HepG2 (cell line): ENCODE results near the gene SLU7. TPM values are rescaled to one million over a fixed set of nuclear protein-coding genes. Genes with fewer than 3 reads are reported as not detected.

Experiments
- HNF4G ChIP-seq, 2 experiments: sonication (generic) in 1 of 2; formaldehyde crosslinking in 1 of 2; IDR thresholded peaks; 2 replicates each; pipeline versions ENCODE4 v1.4.0 to v1.6.1; 2011 to 2020; ENCODE audit warnings: borderline replicate concordance in 2 of 2, low read depth in 2 of 2, mild to moderate bottlenecking in 2 of 2, low read length in 1 of 2, missing genetic modification reagents in 1 of 2, moderate library complexity in 1 of 2
- HNRNPL ChIP-seq: fragments of 200-400 bp; formaldehyde crosslinking; IDR thresholded peaks from 2 replicates; pipeline ENCODE4 v1.6.1; 2017; ENCODE audit warnings: mild to moderate bottlenecking, low read depth, low read length
- HNRNPUL1 ChIP-seq: fragments of 200-400 bp; formaldehyde crosslinking; IDR thresholded peaks from 2 replicates; pipeline ENCODE4 v1.6.1; 2017; ENCODE audit warnings: low read depth, mild to moderate bottlenecking, low read length, moderate library complexity
- HOXD1 ChIP-seq: sonication (generic); formaldehyde crosslinking; IDR thresholded peaks from 2 replicates; pipeline ENCODE4 v1.5.0; 2020; ENCODE audit warnings: missing genetic modification reagents
- JDP2 ChIP-seq: sonication (generic); formaldehyde crosslinking; IDR thresholded peaks from 2 replicates; pipeline ENCODE4 v1.8.1; 2022; ENCODE audit warnings: missing genetic modification reagents, borderline replicate concordance
- MAFF ChIP-seq: IDR thresholded peaks from 2 replicates; pipeline ENCODE4 v1.6.1; 2011; ENCODE audit warnings: low read depth, low read length, improper control_type of control experiment
- MED13 ChIP-seq: sonication (generic); formaldehyde crosslinking; IDR thresholded peaks from 2 replicates; pipeline ENCODE4 v1.5.0; 2020; ENCODE audit warnings: missing genetic modification reagents
- NFYC ChIP-seq: IDR thresholded peaks from 2 replicates; pipeline ENCODE4 v1.6.1; 2016; ENCODE audit warnings: missing genetic modification reagents, missing compliant biosample characterization
- PHF20 ChIP-seq: sonication (generic); formaldehyde crosslinking; IDR thresholded peaks from 2 replicates; pipeline ENCODE4 v1.5.0; 2020; ENCODE audit warnings: mild to moderate bottlenecking, missing genetic modification reagents
- RFXANK ChIP-seq: IDR thresholded peaks from 2 replicates; pipeline ENCODE4 v1.6.1; 2016
- RNF2 ChIP-seq: fragments of 450-650 bp; conservative IDR thresholded peaks from 2 replicates; pipeline ENCODE4 v1.6.1; 2016; ENCODE audit warnings: low read depth
- RORA ChIP-seq: sonication (generic); formaldehyde crosslinking; IDR thresholded peaks from 2 replicates; pipeline ENCODE4 v1.5.0; 2020; ENCODE audit warnings: mild to moderate bottlenecking, missing genetic modification reagents, moderate library complexity
- SETDB1 ChIP-seq: sonication (generic); formaldehyde crosslinking; IDR thresholded peaks from 2 replicates; pipeline ENCODE4 v1.5.1; 2020; ENCODE audit warnings: missing genetic modification reagents, mild to moderate bottlenecking, borderline replicate concordance
- SMAD3 ChIP-seq: sonication (generic); formaldehyde crosslinking; IDR thresholded peaks from 2 replicates; pipeline ENCODE4 v1.4.0; 2020; ENCODE audit warnings: missing genetic modification reagents
- TCF12 ChIP-seq, 2 experiments: fragments of 450-650 bp in 1 of 2; sonication (generic) in 1 of 2; formaldehyde crosslinking in 1 of 2; IDR thresholded peaks; 2 replicates each; pipeline versions ENCODE4 v1.6.1 to v1.8.0; 2017 to 2022; ENCODE audit warnings: antibody characterized with exemption in 1 of 2, mild to moderate bottlenecking in 1 of 2, missing genetic modification reagents in 1 of 2, moderate library complexity in 1 of 2
- THYN1 ChIP-seq: sonication (generic); formaldehyde crosslinking; IDR thresholded peaks from 2 replicates; pipeline ENCODE4 v1.8.1; 2023; ENCODE audit warnings: low read depth, mild to moderate bottlenecking, moderate library complexity, missing genetic modification reagents, borderline replicate concordance
- ZC3H4 ChIP-seq: sonication (generic); formaldehyde crosslinking; IDR thresholded peaks from 2 replicates; pipeline ENCODE4 v1.4.0; 2020; ENCODE audit warnings: missing genetic modification reagents, borderline replicate concordance
- ZNF260 ChIP-seq: sonication (generic); formaldehyde crosslinking; IDR thresholded peaks from 2 replicates; pipeline ENCODE4 v1.4.0; 2020; ENCODE audit warnings: missing genetic modification reagents, low read depth, mild to moderate bottlenecking, borderline replicate concordance
- ZNF383 ChIP-seq: sonication (generic); formaldehyde crosslinking; IDR thresholded peaks from 2 replicates; pipeline ENCODE4 v1.4.0; 2020; ENCODE audit warnings: missing genetic modification reagents, mild to moderate bottlenecking, borderline replicate concordance
- ZNF614 ChIP-seq: IDR thresholded peaks from 2 replicates; pipeline ENCODE4 v1.6.1; 2018; ENCODE audit warnings: missing biosample characterization, missing genetic modification reagents, inconsistent platforms, borderline replicate concordance
- ZNF629 ChIP-seq: sonication (generic); formaldehyde crosslinking; conservative IDR thresholded peaks from 2 replicates; pipeline ENCODE4 v1.5.0; 2020; ENCODE audit warnings: missing genetic modification reagents
- ZNF670 ChIP-seq: sonication (generic); formaldehyde crosslinking; IDR thresholded peaks from 2 replicates; pipeline ENCODE4 v1.8.0; 2022; ENCODE audit warnings: mild to moderate bottlenecking, missing genetic modification reagents, borderline replicate concordance
- ZNF746 ChIP-seq: sonication (generic); formaldehyde crosslinking; IDR thresholded peaks from 2 replicates; pipeline ENCODE4 v1.8.0; 2022; ENCODE audit warnings: mild to moderate bottlenecking, missing genetic modification reagents
- ZSCAN30 ChIP-seq: sonication (generic); formaldehyde crosslinking; IDR thresholded peaks from 2 replicates; pipeline ENCODE4 v1.5.0; 2020; ENCODE audit warnings: mild to moderate bottlenecking, missing genetic modification reagents
- polyA plus RNA-seq, 8 experiments: library from polyadenylated mRNA; depleted of rRNA in 3 of 8; stranded (reverse) in 7 of 8; unstranded in 1 of 8; fragments of >200 nt; fragmentation: Illumina TruSeq in 4 of 8; extraction: Trizol in 4 of 8; gene quantifications; 2 replicates each; pipeline versions ENCODE4 v1.2.1 to v1.2.3, GENCODE V29; 2011 to 2016; ENCODE audit warnings: low read depth in 4 of 8, missing spikeins in 1 of 8, mixed read lengths in 1 of 8; ENCODE audit not compliant: insufficient read depth in 1 of 8
- total RNA-seq, 5 experiments: library from RNA; depleted of rRNA; stranded (reverse); fragments of >200 nt; fragmentation: Illumina TruSeq; extraction: Trizol; gene quantifications; 2 replicates each; pipeline ENCODE4 v1.2.3, GENCODE V29; 2016; ENCODE audit warnings: low read depth in 1 of 5
- TF ChIP-seq, protein P1 (sequence below): IDR thresholded peaks from 2 replicates; pipeline ENCODE4 v1.6.1; 2016; ENCODE audit warnings: missing compliant biosample characterization, missing genetic modification reagents, borderline replicate concordance
- TF ChIP-seq, protein P2 (sequence below): sonication (generic); formaldehyde crosslinking; IDR thresholded peaks from 2 replicates; pipeline ENCODE4 v1.4.0; 2020; ENCODE audit warnings: mild to moderate bottlenecking, missing genetic modification reagents
- TF ChIP-seq, protein P3 (sequence below): sonication (generic); formaldehyde crosslinking; IDR thresholded peaks from 2 replicates; pipeline ENCODE4 v1.5.0; 2020; ENCODE audit warnings: missing genetic modification reagents
- TF ChIP-seq, protein P4 (sequence below): sonication (generic); formaldehyde crosslinking; IDR thresholded peaks from 2 replicates; pipeline ENCODE4 v1.4.0; 2020; ENCODE audit warnings: missing genetic modification reagents

SLU7 gene
- total and polyA plus RNA-seq, 2 of the 13 experiments (the other 11 are each of a cell fraction or from before 2014, with no cell fraction given): 24.0 to 39.2 TPM

DNA sequence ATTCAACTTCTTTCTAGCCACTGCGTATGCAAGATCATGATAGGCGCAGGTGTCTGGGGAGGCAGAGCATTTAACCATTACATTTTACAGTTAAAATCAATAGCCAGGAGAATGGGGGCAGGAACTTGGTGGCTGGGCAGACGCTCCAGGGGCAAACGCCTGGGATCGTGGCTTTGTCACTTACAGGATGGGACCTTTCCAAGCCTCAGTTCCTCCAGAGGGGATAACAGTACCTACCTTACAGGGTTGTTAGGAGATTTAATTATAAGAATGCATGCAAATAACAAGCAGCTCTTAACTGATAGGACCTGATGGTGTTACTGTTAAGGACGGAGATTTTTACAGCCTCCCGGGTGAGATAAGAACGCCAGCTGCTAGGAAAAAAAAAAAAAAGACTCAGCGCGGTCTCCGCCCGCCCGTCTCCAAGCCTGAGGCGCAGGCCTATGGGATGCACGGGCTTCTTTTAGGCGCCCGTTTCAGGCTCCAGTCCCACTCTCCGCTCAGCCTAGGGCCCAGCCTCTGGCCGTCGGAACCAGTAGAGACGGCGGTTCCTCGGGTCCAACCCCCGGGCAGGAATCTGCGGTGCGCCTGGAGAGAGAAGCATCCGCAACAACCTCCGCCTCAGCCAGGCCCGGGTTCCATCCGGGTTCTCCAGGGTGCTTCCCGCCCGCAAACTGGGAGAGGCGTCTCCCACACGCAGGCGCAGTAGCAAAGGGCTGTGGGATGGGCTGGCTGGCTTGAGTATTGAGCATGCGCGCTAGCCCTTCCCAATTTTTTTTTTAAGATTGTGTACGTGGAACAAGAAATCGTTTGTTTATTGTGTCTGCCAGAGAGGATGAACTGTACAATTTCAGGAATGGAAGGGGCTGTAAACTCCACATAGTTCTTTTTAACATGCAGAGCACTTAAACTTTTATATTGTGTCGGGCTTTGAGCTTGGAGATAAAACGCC, 19.2 kb downstream of the SLU7 start, which contains the start of gene FAM200C (continued):
- TF ChIP-seq ZC3H4 (CRISPR knock-in tag): no peak
- no peak for TF ChIP-seq RFXANK (CRISPR knock-in tag)
- peak; percentile 33; the same call in 1 of the 2 replicates for TF ChIP-seq SMAD3
- no peak for TF ChIP-seq ZNF383 (CRISPR knock-in tag)
- TF ChIP-seq RNF2: peak; percentile 47; the same call in 1 of the 2 replicates
- 0 out of 2 replicates have a peak, but pooled peaks have one; percentile 14 for TF ChIP-seq HOXD1 (CRISPR knock-in tag)
- no peak for TF ChIP-seq MAFF
- no peak for TF ChIP-seq ZNF629 (CRISPR knock-in tag)
- TF ChIP-seq ZNF614: peak; percentile 44; the same call in 1 of the 2 replicates
- TF ChIP-seq, protein P1, sequence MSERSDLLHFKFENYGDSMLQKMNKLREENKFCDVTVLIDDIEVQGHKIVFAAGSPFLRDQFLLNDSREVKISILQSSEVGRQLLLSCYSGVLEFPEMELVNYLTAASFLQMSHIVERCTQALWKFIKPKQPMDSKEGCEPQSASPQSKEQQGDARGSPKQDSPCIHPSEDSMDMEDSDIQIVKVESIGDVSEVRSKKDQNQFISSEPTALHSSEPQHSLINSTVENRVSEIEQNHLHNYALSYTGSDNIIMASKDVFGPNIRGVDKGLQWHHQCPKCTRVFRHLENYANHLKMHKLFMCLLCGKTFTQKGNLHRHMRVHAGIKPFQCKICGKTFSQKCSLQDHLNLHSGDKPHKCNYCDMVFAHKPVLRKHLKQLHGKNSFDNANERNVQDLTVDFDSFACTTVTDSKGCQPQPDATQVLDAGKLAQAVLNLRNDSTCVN (CRISPR knock-in tag): no peak
- TF ChIP-seq, protein P2, sequence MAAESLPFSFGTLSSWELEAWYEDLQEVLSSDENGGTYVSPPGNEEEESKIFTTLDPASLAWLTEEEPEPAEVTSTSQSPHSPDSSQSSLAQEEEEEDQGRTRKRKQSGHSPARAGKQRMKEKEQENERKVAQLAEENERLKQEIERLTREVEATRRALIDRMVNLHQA (CRISPR knock-in tag): no peak
- TF ChIP-seq ZSCAN30 (CRISPR knock-in tag): no peak
- no peak for TF ChIP-seq HNF4G (IDR thresholded peaks at IDR 0.05; ENCODE audit: borderline replicate concordance, low read depth, low read length)
- TF ChIP-seq HNF4G (CRISPR knock-in tag; IDR thresholded peaks at IDR 0.05; ENCODE audit: borderline replicate concordance, low read depth): no peak
- no peak for TF ChIP-seq TCF12 (IDR thresholded peaks at IDR 0.05)
- no peak for TF ChIP-seq TCF12 (CRISPR knock-in tag; IDR thresholded peaks at IDR 0.05)
- no peak for TF ChIP-seq THYN1 (CRISPR knock-in tag)
- TF ChIP-seq NFYC (CRISPR knock-in tag): no peak
- TF ChIP-seq, protein P3, sequence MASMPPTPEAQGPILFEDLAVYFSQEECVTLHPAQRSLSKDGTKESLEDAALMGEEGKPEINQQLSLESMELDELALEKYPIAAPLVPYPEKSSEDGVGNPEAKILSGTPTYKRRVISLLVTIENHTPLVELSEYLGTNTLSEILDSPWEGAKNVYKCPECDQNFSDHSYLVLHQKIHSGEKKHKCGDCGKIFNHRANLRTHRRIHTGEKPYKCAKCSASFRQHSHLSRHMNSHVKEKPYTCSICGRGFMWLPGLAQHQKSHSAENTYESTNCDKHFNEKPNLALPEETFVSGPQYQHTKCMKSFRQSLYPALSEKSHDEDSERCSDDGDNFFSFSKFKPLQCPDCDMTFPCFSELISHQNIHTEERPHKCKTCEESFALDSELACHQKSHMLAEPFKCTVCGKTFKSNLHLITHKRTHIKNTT (CRISPR knock-in tag): no peak
- no peak for TF ChIP-seq HNRNPUL1
- TF ChIP-seq JDP2: no peak
- TF ChIP-seq SETDB1 (CRISPR knock-in tag): no peak
- TF ChIP-seq, protein P4, sequence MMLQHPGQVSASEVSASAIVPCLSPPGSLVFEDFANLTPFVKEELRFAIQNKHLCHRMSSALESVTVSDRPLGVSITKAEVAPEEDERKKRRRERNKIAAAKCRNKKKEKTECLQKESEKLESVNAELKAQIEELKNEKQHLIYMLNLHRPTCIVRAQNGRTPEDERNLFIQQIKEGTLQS (CRISPR knock-in tag): no peak
- peak; percentile 31; the same call in 1 of the 2 replicates for TF ChIP-seq ZNF670 (CRISPR knock-in tag)
- no peak for TF ChIP-seq ZNF746 (CRISPR knock-in tag)
- no peak for TF ChIP-seq ZNF260 (CRISPR knock-in tag)
- no peak; the same call in 1 of the 2 replicates for TF ChIP-seq HNRNPL
- peak; percentile 81 for TF ChIP-seq PHF20 (CRISPR knock-in tag)
- TF ChIP-seq MED13: no peak
- TF ChIP-seq RORA (CRISPR knock-in tag): no peak
